ENCODE results near the gene TFB1M. TPM values are rescaled to one million over a fixed set of nuclear protein-coding genes. Genes with fewer than 3 reads are reported as not detected.
"Not testable (repeated sequence)": the region's sequence is repeated elsewhere in the genome, so short reads cannot be mapped to it uniquely, and the experiment has no call there.

The TFB1M gene
- total RNA-seq, 1 experiment from 2014 or later = 26.1 TPM

DNA sequence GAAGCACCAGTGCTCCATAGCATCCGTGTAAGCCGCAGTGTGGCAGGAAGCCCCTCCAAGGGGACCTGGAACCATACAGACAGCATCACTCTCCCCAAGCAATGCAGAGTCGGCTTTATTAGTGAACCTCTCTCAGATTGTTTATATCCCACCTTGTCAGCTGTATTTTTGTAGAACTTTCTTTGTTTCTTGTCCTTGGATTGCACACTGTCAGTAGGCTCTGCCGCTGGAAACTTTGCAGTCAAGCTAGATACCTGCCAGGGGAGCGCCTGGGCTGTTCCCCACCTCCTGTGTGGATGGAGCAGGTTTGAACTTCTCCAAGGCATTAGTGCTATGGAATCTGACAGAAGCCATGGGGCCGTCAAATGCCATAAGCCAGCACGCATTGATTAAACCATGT, 69.1 kb downstream of the TFB1M start:
- no peak for DNase-seq (ENCODE audit: extremely low read depth, low read depth)

DNA sequence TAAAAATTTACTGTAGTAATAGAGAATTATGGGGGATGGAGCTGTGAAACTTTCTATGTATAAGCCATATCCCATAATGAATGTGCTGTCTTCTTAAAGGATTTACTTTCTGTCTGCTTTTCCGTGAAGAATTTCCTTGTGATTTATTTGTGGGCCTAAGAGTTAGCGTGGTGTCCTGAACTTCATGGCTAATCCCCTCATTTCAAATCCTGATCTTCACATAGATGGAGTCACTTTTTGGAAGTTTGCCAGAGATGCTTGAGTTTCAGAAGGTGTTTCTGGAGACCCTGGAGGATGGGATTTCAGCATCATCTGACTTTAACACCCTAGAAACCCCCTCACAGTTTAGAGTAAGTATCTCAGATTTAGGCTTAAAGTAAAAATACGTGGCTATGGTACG, 69.8 kb downstream of the TFB1M start:
- no peak for DNase-seq (ENCODE audit: extremely low read depth, low read depth)

DNA sequence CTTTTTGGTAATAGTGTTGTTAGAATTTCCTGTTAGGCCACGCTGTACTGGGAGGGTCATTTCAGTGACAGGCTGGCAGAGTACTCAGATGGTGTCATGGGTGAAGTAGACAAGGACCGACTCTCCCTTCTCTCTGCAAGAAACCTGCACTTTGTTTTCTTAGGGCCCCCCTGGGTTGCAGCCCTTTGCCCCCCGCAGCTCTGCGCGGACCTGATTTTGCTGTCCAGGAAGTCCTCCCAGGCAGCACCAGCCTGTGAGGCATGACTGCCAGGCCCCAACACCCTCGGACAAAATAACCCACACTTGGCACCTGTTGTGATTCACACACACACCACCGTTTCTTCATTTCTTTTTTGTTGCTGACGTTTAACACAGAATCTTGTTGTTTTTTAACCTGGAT, 72.3 kb downstream of the TFB1M start:
- DNase-seq (ENCODE audit: extremely low read depth, low read depth) = no peak

DNA sequence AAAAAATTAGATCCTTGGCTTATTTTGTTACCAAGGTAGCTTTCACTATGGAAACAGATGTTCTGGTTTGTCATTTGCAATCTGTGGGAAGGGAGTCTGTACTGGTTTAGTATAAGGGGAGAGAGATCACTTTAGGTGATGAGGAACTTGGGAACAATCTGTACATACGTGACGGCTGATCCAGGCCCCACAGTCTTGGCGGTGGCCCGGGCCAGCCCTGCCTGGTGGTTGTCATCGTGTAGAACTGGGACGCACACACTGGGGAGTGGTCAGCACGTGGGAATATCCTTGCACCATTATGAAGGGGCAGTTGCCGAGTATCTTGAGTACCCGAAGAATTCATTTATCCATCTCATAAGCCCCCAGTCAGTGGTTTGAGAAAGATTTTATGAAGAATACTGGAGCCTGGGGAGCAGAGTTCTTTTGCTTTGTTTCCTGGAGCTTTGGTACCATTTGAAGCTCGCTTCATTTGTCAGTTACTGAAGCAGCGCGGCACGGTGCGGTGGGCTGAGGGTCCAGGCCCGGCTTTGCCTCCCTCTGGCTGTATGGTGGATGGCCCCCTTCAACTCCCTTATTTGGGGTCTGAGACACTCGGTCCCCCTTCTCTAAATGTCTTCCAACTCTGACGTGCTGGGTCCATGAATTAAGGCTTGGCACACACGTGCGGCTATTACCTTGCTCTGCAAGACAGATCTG, 73.2 kb downstream of the TFB1M start:
- DNase-seq (ENCODE audit: extremely low read depth, low read depth) = no peak

DNA sequence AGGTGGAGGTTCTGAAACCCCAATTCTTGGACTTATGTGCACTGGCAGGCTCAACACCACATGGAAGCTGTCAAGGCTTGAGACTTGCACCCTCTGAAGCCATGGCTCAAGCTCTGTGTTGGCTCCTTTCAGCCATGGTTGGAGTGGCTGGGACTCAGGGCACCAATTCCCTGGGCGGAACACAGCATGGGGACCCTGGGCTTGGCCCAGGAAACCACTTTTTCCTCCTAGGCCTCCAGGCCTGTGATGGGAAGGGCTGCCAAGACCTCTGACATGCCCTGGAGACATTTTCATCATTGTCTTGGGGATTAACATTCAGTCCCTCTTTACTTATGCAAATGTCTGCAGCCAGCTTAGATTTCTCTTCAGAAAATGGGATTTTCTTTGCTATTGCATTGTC, 76.7 kb downstream of the TFB1M start:
- no peak for DNase-seq (ENCODE audit: extremely low read depth, low read depth)

DNA sequence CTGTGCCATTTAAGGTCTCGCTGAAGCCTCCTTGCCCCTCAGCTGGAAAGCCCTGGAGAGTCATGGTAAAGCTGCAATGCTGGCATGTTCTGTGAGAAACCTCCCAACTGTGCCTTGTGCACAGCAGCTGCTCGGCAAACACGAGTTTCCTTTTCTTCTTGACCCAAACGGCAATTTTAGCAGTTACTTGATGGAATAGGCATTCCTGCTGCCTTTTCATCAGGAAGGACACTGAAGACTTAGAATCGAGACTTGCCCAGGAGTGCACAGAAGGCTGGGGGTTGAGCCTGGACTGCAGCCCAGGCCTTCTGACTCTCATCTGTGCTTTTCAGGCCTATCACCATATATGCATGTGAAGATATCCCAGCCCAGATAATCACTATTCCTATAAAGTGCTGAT, 79.2 kb downstream of the TFB1M start:
- no peak for DNase-seq (ENCODE audit: extremely low read depth, low read depth)

DNA sequence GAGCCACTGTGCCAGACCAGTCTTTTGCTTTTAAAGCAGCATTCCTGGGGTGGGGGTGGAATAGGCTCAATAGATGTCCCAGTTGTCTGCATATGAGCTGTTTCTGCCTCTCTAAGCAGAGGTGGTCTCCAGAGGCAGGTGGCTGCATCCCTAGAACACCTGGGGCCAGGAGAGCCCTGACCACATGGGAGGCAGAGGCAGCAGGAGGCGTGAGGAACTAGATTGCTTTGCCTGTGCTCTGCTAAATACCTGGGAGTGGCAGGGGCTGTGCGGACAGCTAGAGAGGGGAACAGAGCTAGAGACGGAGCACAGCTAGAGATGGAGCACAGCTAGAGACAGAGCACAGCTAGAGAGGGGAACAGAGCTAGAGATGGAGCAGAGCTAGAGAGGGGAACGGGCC, 79.6 kb downstream of the TFB1M start:
- DNase-seq (ENCODE audit: extremely low read depth, low read depth) = no peak

DNA sequence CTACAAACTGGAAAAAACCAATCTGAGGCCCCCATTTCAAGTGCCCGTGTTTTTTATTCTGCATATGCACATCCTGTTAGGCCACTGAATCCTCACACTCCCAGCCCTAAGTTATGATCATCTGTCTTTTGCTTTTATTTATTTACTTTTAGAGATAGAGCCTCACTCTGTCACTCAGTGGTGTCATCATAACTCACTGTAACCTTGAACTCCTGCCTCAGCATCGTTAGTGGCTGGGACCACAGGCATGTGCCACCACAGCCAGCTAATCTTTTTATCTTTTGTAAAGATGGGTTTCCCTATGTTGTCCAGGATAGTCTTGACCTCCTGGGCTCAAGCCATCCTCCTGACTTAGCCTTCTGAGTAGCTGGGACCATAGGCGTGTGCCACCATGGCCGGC, 80.1 kb downstream of the TFB1M start:
- DNase-seq (ENCODE audit: extremely low read depth, low read depth) = no peak

DNA sequence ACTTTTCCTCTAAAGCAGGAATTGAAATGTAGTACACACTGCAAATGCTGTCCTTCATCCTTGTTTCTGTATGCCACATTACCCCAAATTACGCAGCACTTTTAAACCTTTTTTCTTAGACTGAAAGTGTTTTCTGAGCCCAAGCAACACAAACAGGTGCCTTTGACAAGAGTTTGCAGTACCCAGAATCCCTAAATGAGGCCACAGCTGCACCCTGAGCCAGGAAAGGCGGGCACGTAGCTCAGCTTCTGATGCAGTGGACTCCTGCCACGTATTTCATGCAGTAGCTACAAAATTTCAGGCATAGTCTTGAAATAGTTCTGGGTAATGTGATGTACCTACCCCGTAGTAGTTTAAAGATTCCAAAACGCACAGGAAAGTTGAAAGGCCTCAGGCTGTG, 81.4 kb downstream of the TFB1M start:
- DNase-seq (ENCODE audit: extremely low read depth, low read depth) = no peak

DNA sequence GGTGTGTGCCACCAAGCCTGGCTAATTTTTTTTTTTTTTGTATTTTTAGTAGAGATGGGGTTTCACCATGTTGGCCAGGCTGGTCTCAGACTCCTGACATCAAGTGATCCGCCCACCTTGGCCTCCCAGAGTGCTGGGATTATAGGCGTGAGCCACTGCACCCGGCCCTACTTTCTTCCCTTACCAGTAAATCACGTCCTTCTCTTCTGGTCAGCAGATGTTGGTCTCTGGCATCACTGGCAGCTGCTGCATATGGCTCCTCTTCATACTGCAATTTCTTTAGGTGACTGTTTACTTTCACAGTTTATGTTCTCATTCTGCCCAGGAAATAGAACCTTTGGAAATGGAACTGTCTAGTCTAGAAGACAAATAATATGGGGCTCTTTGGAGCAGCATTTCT, 83.3 kb downstream of the TFB1M start:
- not testable (repeated sequence) for DNase-seq (ENCODE audit: extremely low read depth, low read depth)

DNA sequence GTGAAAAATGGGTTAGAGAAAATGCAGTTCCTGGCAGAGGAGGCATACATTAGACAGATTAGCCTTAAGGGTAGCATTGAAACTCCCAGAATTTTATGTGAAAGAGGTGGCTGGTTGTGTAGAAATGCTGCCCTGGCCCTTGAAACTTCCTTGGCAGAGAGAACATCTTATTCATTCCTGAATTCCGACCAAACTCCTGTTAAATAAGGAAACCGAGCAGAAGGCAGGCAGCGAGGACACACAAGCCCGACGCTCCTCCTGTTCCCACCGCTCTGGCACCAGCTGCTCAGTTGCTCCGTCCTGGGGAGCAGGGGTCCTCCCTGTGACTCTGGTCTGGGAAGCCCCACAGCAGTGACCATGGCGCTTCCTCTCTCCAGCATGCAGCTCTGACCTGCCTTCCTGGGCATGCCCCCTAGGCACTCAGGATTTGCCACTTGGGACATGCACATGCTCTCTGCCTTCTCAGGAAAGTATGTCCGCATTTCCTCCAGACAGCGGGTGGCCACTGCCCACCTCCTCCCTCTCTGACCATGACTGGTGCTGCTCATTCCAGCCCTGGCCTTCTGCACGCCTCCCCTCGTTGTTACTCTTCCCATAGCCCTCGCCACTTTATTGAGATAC, 85.6 kb downstream of the TFB1M start:
- DNase-seq (ENCODE audit: extremely low read depth, low read depth) = no peak

DNA sequence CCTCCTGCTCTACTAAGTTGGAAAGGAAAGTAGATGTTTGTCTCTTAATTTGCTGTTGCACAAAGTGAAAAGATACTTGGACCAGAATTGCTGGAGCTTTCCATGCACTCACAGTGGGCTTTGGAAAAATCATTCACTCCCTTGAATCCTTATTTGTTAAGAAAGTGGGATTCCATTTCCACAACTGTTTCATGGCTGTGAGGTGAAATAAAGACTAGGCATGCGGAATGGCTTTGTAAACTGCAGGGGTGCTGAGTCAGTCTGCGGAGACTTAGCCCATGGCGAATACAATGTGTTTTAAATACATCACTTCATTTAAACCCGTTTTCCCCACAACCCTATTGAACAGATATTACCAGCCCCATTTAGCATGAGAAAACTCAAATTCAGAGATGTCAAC, 87.2 kb downstream of the TFB1M start:
- no peak for DNase-seq (ENCODE audit: extremely low read depth, low read depth)

DNA sequence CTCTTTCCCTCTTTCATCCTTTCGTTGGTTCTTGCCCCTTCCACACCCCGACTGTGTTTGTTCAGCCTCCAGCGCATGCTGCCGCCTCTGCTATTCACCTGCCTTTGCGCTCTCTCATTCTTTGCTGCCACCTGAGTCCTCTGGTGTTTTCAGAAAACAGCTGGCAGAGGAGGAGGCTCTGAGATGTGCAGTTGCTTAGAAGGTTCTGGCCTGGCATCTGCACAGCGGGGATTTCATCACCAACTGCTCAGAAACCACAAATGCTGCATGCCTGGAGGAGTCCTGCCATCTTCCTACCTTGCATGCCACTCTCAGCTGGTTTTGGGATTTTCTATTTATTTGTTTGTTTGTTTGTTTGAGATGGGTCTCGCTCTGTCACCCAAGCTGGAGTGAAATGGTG, 89.7 kb downstream of the TFB1M start:
- no peak for DNase-seq (ENCODE audit: extremely low read depth, low read depth)

DNA sequence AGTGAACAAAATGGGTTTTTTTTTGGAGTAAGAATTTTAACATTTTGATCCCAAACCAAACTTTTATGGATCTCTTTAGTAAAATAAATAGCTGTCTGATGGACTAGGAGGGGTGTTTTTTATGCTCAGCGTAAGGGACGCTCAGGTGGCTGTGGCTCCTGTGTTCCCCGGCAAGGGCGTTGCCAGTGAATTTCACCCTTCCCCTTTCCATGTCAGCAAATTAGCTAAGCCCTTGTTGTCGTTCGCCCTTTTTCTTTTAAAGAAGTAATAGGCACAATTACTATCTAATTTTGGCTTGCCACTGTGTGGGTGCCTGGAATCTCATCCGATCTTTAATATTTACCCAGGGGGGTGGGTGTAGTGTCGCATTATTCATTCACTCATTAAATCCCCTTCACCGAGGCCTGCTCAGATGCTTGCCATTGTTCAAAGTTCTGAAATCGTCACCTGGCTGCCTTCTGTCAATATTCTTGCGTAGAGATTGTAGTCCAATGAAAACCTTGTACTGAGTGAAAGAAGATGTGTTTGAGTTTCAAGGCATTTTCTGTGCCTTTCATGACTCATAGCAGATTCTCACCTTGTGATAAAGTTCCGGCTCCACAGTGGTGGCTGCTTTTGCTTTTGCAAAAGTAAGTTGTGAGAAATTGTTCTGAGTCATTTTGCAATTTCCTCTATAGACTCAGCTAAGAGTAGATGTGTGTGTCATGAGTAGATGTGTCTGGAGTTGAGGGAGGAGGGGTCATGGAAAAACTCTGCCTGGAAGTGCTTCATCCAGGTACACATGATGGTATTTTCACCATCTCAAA, 90.4 kb downstream of the TFB1M start:
- peak; percentile 20 for DNase-seq (ENCODE audit: extremely low read depth, low read depth)

DNA sequence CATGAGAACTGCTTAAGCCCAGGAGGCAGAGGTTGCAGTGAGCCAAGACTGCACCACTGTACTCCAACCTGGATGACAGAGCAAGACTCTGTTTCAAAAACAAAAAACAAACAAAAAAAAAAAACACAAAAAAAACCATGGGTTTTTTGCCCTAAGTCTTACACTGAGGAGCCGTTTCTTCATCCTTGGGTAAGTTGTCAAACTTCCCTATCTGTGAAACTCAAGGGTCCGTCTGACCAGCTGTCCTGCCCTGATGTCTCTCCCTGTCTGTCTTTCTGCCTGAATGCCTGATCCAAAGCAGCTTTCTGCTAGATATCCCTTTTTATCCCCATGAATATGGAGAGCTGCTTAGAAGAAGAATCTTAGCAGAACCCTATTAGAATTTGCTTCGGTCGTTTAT, 91.8 kb downstream of the TFB1M start:
- DNase-seq (ENCODE audit: extremely low read depth, low read depth) = no peak

DNA sequence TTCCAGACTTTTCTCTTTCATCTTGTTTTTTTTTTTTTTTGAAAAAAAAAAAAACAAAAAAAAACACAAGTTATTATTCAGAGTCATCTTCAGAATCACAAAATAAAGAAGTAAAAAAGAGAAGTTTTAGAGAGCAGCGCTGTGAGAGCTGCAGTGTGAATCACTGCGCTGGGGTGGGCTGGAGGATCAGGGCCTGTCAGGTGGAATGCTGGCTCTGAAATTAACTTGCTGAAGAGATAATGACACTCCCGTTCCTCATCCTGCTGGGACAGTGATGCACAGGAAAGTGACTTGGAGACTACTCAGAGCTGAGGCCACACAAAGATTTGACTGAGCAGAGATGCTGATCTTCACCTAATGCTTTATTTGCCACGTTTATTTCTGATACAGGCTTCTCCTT, 93.2 kb downstream of the TFB1M start:
- no peak for DNase-seq (ENCODE audit: extremely low read depth, low read depth)

DNA sequence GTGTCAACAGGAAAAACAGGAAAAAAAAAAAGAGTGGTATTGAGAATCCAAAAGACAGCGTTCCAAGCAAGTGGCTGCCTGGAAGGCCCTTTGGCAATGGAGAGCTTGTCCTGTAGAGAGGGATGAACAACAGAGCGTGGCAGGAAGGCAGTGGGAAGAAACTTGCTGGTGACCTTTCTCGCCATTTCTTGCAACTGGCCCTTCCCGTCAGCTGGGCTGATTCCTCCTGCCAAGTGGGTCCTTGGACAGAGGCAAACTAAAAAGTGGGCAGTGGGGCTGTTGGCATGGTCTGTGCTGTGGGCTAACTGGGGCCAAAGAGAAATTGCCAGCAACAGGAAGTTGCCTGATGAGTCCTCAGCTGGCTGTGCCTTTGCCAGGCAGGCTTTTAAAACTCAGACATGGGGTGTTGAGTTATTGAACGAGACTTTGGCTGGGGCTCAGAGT, 94.4 kb downstream of the TFB1M start:
- DNase-seq (ENCODE audit: extremely low read depth, low read depth) = no peak

DNA sequence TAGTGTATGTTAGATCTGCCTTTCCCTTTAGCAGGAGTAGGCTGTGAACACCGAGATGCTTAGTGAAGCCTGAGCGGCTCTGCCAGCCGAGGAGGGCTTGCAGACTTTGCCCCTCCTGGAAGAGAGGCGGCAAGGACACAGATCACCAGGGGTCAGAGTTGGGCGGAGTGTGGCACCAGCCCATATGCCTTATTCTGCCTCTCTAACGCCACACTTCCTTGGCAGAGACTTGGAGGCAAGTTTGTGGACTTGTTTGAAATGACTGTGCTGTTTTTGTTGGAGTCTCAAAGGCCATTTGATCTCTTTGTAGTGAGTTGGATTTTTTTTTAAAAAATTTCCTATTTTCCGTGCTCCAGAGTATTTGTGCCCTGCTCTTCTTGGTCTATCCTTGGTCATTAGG, 95.0 kb downstream of the TFB1M start:
- DNase-seq (ENCODE audit: extremely low read depth, low read depth) = no peak

DNA sequence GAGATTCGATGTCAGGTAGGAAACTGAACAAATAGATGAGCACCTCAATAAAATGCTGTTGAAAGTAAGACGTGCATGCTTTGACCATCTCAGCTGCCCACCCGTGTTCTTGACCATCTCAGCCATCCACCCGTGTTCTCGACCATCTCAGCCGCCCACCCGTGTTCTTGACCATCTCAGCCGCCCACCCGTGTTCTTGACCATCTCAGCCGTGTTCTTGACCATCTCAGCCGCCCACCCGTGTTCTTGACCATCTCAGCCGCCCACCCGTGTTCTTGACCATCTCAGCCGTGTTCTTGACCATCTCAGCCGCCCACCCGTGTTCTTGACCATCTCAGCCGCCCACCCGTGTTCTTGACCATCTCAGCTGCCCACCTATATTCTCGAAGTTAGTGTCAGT, 95.6 kb downstream of the TFB1M start:
- not testable (repeated sequence) for DNase-seq (ENCODE audit: extremely low read depth, low read depth)

DNA sequence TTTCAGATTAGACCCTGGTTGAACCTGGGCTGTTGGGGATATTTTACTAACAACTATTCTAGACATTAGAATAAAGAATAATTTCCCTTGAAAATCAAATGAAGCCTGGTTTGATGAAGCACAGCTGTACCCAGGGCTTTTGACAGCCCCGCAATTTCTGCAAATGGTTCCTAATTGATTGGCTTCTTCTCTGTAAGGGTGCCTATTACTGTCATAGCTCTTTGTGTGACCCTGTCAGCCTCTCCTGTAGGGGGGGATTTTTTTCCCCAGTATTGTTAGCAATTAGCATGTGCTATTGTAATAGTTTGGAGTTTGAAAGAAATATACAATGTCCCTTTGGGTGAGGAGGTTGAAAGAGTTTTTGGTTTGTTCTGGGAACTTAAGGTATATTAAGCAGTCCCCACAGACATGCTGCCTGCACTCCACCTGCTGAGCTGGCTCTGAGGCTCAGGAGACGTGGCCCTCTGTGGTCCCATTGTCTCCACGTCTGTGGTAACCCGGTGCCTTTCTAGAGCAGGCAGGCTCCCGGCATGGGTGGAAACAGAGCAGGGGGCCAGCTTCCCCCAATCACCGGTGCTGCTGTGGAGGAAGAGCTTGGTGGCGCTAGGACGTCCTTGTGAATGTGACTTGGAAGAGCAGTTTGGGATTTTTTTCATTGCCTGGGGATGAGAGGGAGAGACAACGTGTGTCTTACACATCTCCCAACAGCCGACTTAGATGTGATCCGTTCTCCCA, 97.8 kb downstream of the TFB1M start:
- no peak for DNase-seq (ENCODE audit: extremely low read depth, low read depth)

DNA sequence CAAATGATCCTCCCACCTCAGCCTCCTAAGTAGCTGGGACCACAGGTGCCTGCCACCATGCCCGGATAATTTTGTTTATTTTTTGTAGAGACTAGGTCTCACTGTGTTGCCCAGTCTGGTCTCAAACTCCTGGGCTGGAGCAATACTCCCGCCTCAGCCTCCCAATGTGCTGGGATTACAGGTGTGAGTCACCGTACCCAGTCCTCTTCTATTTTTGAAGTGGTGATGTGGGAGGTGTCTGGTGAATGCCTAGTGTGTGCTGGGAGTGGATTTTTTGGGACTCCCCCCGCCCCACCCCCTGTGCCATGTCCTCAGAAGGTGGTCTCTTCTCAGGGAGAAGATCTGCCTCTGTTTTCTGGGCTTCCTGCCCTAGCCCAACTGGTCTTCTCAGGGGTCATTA, 98.4 kb downstream of the TFB1M start:
- no peak for DNase-seq (ENCODE audit: extremely low read depth, low read depth)
